GM18498 (cell line): ENCODE measurements around the gene ZNF649.
A peak's percentile ranks its signal among the peaks of the same experiment; 100 is the strongest.
"Not testable (repeated sequence)": the region's sequence is repeated elsewhere in the genome, so short reads cannot be mapped to it uniquely, and the experiment has no call there.

ENCODE experiments used
- ATAC-seq: cut with Tn5 transposase; IDR thresholded peaks from one replicate; pipeline ENCODE4 v1.9.1; 2021; ENCODE audit warnings: mild to moderate bottlenecking, moderate library complexity; ENCODE audit not compliant: unreplicated experiment

ZNF649 gene

DNA sequence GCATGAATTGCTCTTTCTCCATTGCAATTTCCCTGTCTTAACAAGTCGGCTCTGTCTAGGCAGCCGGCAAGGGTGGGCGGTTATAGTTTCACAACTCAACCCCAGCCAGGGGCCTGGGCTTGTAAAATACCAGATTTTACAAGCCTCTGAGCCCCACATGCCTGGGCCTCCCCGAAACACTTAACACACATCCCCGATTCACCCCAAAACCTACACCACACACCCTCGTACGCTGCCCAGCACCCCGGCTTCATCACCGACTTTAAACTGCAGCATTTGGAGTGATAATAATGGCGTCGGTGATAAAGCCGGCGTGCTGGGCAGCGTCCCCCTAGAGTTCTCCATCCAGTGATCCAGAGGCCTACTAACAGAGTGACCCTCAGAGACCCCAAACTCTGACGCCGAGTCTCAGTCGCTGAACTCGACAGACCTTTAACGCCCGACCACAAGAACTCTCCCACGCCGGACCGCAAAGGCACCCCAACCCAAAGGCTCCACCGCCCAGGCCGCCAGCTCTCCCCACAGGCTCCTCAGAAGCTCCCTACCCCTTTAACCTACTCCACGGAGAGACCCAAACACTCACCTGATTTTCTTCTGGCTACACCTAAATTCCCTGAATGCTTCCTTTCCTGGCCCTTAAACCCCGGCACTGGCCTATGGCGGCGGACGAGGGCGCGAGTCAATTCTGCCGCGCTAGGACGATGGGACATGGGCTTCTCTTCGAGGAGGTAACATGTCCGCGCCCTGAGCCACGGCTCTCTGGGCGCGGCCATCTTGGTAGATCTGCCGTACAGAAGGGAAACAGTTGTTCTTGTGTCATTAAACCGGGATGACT lies at the start of gene ZNF649:
Gene ZNF649, minus strand, starts transcription at position 687 of the 835 bp plus-strand sequence. CDS start 4,910 bp downstream, outside the sequence.
- peak; percentile 96 for ATAC-seq

DNA sequence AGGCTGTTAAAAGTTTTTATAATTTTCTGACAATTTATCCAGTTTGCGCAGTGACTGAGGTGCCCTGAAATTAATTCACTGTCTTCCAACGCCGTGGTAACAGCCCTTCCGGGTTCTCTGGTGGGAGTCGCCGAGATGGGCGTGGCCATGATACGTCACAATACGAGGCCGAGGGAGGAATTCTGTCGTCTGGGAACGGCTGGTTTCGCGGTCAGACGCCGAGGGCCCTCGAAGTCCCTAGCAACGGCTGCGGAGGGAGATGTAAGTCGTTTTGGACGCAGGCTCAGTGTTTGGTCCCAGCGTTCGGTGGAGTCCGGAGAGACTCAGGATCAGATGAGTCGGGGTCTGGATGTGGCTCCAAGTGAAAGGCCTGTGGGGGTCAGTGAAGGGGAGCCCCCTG lies 44.2 kb upstream of the ZNF649 start:
- no peak for ATAC-seq

DNA sequence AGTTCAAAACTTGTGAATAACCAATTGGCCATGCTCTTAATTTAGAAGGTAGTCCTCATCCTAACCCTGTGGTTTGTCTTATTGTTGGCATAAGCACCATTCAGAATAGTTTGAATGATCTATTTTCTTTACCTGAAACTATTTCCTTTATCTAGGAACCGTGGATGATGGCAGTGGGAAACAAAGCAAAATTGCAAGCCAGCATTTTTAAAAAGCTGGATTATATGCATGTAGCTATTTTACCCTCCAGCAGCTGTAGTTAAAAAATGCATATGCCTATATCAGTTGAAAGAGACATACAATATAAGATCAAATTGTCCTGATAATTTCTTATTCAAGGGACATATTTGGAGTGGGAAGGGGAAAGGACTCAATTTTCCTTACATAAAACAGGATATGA lies 41.8 kb upstream of the ZNF649 start:
- ATAC-seq: no peak

DNA sequence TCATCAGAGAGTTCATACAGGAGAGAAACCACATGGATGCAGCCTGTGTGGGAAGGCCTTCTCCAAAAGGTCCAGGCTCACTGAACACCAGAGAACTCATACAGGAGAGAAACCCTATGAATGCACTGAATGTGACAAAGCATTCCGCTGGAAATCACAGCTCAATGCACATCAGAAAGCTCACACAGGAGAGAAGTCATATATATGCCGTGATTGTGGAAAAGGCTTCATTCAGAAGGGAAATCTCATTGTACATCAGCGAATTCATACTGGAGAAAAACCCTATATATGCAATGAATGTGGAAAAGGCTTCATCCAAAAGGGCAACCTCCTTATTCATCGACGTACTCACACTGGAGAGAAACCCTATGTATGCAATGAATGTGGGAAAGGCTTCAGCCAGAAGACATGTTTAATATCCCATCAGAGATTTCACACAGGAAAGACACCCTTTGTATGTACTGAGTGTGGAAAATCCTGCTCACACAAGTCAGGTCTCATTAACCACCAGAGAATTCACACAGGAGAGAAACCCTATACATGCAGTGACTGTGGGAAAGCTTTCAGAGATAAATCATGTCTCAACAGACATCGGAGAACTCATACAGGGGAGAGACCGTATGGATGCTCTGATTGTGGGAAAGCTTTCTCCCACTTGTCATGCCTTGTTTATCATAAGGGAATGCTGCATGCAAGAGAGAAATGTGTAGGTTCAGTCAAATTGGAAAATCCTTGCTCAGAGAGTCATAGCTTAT lies 40.2 kb upstream of the ZNF649 start:
- no peak for ATAC-seq

DNA sequence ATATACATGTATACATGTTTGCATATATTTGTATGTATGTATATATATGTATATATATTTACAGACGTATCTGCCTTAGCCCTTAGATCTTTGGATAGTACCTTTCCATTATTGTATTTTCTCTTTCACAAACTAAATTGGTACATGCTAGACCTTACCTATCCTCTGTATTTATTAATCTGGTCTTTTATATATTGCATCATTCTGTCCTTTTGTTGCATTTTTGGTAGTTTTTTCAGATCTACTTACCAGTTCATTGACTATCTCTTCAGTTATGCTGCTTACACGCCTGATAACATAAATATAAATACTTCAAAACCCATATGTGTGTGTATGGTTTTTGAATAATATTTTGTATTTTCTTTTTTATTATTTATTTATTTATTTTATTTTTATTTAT lies 34.1 kb upstream of the ZNF649 start:
- no peak for ATAC-seq

DNA sequence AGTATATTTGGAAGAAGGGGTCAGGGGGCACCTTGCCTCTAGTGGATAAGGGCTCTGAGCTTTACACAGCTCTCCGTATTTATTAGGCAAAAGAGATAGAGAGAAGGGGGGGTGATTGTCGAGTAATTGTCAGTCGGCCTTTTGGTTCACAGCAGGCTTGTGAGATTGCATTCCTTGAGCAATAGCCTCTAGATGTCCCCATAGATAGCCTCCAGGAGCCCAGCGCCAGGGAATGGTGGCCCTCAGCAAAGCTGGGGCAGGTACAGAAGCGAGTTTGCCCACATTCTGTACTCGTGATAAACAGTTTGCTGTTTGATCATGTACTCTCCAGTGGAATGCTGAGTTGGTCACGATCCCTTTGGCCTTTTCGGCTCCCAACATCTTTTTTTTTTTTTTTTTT lies 27.1 kb upstream of the ZNF649 start:
- ATAC-seq: no peak

DNA sequence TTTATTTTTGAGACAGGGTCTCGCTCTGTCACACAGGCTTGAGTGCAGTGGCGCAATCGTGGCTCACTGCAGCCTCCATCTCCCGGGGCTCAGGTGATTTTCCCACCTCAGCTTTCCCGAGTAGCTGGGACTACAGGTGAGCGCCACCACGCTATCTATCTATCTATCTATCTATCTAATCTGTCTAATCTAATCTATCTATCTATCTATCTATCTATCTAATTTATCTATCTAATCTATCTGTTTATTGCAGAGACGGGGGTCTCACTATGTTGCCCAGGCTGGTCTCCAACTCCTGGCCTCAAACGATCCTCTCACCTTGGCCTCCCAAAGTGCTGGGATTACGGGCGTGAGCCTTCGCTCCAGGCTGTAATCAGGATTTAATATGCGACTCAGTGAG lies 23.0 kb upstream of the ZNF649 start:
- ATAC-seq: no peak

DNA sequence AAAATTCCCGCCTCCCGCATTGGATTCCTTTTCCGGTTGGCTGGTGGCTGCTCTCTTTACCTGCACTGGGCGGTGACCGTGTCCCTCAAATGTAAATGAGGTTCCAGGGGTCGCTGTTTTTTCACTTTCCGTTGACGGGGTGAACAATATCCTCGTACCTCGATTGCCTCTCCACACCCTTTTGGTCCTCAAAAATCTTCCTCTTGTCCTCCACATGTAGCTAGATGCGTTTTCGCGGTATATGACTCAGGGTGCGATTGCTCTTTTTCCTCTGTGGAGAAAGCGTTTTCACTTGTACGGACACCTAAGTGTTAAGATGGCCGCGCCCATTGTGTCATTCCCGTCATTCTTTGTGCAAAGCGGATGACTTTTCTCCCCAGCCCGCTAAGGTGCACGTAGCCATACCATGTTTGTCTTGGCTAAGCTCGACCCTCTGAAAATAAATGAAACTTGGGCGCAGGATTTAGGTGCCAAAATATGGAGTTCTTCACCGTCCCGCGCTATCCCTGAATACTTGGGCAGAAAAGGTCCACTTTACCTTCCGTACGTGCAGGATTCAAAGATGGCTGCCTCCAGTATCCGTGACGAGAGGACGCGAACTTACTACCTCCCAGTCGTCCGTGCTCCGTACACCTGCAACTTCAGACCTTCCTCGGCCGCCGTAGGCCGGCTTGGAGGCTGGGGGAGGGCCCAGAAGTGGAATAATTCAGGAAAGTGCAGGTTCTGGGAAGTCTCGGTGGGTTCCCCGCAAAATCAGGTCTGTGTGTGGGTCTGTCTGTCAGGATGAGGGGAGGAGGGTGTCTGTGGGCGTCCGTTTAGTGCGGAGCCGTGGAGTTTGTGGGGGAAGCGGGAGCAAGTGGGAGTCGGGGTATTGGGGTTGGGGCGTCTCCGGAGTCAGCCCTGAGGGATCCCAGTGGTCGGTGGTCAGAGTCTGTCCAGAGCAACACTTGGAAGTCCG lies 22.2 kb upstream of the ZNF649 start, which contains the start of gene ZNF613:
Gene ZNF613, plus strand, starts transcription at position 689 of the 958 bp plus-strand sequence. CDS start 8,749 bp downstream, outside the sequence.
- ATAC-seq: peak; percentile 89

DNA sequence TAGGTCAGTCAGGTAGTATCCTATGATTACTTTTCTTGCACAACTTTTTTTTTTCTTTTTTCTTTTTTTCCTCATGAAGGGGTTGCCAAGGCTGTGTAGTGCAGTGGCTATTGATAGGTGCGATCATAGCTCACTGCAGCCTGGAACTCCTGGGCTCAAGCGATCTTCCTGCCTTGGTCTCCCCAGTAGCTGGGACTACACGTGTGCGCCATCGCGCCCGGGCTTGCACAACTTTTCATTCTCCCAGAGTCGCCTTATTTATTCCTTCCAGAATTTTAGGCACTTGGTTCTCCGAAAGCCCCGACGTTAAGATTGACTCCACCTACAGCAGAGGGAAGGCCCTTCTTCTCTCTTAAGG lies 21.6 kb upstream of the ZNF649 start:
- no peak for ATAC-seq

DNA sequence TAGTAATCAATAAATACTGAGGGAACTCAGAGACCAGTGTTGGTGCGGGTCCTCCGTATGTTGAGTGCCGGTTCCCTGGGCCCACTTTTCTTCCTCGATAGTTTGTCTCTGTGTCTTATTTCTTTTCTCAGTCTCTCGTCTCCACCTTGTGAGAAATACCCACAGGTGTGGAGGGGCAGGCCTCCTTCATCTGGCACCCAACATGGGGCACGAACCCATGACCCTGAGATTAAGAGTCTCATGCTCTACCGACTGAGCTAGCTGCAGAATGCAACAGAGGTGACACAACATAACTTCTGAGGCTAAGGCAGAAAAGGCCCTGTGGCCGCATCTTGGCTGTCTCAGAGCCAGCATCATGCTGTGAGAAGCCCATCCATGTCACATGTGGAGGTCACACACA lies 17.1 kb upstream of the ZNF649 start:
- no peak for ATAC-seq

DNA sequence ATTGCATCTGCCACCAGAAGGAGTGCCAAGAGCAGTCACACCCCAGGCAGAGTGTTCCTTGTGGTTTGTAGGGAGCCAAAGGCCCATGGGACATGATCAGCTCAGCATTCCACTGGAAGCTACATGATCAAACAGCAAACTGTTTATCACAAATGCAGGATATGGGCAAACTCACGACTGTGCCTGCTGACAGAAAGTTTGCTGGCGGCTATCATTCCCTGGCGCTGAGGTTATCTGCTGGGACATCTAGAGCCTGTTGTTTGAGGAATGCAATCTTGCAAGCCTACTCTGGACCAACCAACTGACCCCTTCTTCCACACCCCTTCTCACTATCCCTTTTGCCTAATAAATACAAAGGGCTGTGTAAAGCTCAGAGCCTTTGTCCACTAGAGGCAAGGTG lies 14.8 kb upstream of the ZNF649 start:
- ATAC-seq: no peak

DNA sequence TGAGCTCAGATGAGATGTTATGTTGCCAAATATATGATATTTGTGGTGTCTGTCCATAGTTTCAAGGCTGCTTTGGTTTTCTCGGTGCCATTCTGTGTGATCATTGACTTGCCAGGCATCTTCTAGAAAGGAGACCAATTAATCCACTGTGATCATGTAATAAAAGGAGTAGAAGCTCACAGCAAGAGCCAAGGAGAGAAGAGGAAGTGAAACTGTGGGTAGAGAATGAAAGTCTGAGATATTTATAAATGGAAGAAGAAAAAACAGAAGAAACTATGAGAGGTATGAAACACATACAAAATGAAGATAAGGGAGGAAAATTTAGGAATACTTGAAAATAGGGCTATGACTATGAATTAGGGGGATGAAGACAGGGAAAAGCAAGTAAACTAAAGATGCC lies 11.3 kb upstream of the ZNF649 start:
- no peak for ATAC-seq

DNA sequence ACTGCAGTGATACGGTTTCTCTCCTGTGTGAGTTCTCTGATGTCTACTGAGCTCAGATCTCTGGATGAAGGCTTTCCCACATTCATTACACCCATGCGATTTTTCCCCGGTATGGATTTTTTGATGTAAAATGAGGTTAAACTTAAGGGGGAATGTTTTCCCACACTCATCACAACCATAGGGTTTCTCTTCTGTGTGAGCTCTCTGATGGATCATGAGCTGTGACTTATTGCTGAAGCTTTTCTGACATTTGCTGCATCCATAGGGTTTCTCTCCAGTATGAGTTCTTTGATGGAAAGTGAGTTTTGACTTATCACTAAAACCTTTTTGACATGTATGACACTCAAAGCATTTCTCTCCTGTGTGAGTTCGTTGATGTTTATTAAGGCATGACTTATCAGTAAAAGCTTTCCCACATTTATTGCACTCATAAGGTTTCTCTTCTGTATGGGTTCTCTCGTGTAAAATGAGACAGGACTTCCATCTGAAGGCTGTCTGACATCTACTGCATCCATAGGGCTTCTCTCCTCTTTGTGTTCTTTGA lies 10.6 kb upstream of the ZNF649 start:
- ATAC-seq: no peak

DNA sequence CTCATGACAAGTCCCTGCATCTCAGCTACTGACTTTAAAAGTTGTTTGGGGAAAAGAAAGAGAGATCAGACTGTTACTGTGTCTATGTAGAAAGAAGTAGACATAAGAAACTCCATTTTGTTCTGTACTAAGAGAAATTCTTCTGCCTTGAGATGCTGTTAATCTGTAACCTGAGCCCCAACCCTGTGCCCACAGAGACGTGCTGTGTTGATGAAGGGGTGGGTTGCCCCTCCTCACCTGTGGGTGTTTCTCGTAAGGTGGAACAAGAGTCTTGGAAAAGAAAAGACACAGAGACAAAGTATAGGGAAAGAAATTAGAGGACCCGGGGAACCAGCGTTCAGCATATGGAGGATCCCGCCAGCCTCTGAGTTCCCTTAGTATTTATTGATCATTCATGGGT lies 3.2 kb upstream of the ZNF649 start:
- not testable (repeated sequence) for ATAC-seq

DNA sequence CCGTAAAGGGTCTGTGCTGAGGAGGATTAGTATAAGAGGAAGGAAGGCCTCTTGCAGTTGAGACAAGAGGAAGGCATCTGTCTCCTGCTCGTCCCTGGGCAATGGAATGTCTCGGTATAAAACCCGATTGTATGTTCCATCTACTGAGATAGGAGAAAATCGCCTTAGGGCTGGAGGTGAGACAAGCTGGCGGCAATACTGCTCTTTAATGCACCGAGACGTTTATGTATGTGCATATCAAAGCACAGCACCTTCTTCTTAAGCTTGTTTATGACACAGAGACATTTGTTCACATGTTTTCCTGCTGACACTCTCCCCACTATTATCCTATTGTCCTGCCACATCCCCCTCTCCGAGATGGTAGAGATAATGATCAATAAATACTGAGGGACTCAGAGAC lies 1.3 kb upstream of the ZNF649 start:
- ATAC-seq: not testable (repeated sequence)

DNA sequence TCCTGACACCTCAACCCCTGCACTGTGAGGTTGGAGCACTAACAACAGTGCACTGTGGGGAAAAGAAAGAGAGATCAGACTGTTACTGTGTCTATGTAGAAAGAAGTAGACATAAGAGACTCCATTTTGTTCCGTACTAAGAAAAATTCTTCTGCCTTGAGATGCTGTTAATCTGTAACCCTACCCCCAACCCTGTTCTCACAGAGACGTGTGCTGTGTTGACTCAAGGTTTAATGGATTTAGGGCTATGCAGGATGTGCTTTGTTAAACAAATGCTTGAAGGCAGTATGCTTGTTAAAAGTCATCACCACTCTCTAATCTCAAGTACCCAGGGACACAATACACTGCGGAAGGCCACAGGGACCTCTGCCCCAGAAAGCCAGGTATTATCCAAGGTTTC lies 822 bp upstream of the ZNF649 start:
- ATAC-seq: not testable (repeated sequence)

DNA sequence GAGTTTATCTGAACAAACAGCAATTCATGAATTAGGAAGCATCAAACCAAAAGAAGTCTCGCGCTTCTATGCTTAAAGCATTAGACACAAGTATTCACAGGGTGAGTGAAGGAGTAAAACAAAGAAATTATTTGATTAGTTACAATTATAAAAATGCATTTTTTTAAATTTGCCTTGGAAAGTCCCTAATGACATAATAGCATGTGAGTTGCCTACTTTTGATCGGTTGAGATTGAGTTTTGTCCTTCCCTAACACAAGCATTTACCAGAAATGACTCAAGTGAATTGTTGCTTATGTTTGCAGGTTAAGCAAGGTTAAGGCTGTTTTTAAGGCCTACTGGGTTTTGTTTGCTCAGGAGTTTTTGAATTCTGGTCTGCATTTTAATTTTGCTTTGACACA lies 389 bp upstream of the ZNF649 start:
- peak; percentile 8 for ATAC-seq

DNA sequence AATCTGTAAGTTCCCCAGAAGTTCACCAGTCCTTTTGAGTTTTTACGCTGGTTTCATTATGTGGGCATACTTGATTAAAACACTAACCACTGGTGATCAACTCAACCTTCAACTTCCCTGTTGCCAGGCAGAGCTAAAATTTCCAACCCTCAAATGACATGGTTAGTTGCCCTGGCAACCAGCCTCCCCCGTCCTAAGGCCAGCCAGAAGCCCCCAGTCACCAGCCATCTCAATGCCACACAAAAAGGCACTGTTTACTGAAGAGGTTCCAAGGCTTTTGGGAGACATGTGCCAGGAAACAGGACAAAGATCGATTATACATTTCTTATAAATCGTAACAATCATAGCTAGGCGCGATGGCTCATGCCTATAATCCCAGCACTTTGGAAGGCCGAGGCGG lies 1.6 kb downstream of the ZNF649 start:
- no peak for ATAC-seq

DNA sequence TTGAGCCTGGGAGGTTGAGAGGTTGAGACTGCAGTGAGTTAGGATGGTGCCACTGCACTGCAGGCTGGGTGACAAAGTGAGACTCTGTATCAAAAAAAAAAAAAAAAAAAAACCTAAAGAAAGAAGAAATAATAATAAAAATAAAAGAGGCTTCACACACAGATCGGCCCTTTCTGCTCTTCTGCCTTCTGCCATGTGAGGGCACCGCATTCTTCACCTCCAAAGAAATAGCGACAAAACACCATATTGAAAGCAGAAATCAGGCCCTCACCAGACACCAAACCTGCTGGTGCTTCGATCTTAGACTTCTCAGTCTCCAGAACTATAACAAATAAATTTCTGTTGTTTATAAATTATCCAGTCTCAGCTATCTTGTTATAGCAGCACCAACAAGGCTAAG lies 3.0 kb downstream of the ZNF649 start:
- no peak for ATAC-seq

DNA sequence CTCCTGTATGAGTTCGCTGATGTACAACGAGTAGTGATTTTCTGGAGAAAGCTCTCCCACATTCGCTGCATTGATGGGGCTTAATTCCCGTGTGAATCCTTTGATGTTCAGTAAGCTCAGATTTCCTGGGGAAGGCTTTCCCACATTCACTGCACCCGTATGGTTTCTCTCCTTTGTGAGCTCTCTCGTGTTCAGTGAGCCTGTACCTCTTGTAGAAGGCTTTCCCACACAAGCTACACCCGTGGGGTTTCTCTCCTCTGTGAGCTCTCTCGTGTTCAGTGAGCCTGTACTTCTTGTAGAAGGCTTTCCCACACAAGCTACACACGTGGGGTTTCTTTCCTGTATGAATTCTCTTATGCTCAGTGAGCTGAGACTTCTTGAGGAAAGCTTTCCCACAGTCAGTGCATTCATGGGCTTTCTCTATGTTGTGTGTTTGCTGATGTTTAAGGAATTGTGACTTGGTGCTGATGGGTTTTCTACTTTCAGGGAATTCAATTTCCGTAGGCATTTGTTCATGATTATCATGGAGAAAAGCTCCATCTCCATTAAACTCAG lies 13.5 kb downstream of the ZNF649 start:
- no peak for ATAC-seq
